SU-DHL-6 (cell line): Measurements from ENCODE around the gene USP47.

Source experiments
- CTCF ChIP-seq: fragments of 200-600 bp; sonication (generic); IDR thresholded peaks from one replicate; pipeline ENCODE4 v1.5.1; 2017; ENCODE audit warnings: antibody characterized with exemption, mild to moderate bottlenecking, low read length, moderate library complexity; ENCODE audit not compliant: insufficient read depth, poor library complexity, severe bottlenecking
- EZH2phosphoT487 ChIP-seq: fragments of 200-600 bp; sonication (generic), shearing (Covaris generic); conservative IDR thresholded peaks from 2 replicates; pipeline ENCODE4 v1.6.1; 2018; ENCODE audit warnings: mild to moderate bottlenecking, antibody characterized with exemption, low read length, moderate library complexity, mixed read lengths

- TF ChIP-seq CTCF (no peak), EZH2phosphoT487 (no peak)
These were observed 147.0 kb downstream of the USP47 start for GRCh38 chr11:11988681-11989261.
